HG03039 (cell line): ENCODE measurements around the gene RASAL3.

Experiments
- ATAC-seq: cut with Tn5 transposase; IDR thresholded peaks from one replicate; pipeline ENCODE4 v1.9.1; 2021; ENCODE audit warnings: mild to moderate bottlenecking, moderate library complexity; ENCODE audit not compliant: unreplicated experiment

Gene RASAL3

DNA sequence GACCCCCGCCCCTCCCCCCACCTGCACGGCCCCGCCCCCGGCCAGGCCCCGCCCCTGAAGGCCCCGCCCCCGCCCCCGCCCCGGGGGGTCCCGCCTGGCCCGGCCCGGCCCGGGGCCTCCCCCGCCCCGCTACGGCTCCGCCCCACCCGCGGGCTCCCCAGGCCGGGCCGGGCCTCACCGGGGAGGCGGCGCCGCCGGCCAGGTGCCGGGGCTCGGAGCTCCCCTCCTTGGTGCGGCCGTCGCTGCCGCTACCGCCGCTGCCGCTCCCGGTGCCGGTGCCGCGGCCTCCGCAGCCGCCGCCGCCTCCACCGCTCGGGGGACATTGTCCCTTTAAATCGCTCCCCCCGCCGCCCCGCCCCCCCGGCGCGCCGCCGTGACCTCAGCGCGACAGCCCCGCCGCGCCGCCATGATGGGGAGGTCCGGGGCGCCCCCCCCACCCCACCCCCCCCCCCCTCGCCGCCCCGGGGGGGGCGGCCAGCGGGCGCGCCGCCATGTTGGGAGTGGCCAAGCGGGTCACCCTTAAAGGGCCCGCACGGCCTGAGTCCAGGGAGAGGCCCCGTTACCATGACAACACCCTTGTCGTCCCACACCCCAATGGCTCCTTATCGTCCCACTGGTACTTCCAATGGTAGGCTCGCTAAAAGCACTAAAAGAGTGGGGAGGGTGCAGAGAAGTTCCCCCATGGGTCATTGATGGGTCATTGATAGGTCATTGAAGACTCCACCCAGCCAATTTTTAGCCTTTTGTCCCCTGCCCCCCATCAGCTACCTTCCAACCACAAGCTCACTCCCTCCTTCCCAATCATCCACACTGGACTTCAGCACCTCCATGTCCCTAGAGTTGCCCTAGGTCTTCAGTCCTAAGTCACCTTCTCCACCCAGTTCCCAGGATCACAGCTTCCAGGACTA is 14.5 kb downstream of the RASAL3 start, which contains the start of gene WIZ:
Gene WIZ (minus strand): TSS at position 337 of the 908 bp plus-strand sequence. CDS start 1,649 bp downstream, outside the sequence.
- ATAC-seq: peak; percentile 41

DNA sequence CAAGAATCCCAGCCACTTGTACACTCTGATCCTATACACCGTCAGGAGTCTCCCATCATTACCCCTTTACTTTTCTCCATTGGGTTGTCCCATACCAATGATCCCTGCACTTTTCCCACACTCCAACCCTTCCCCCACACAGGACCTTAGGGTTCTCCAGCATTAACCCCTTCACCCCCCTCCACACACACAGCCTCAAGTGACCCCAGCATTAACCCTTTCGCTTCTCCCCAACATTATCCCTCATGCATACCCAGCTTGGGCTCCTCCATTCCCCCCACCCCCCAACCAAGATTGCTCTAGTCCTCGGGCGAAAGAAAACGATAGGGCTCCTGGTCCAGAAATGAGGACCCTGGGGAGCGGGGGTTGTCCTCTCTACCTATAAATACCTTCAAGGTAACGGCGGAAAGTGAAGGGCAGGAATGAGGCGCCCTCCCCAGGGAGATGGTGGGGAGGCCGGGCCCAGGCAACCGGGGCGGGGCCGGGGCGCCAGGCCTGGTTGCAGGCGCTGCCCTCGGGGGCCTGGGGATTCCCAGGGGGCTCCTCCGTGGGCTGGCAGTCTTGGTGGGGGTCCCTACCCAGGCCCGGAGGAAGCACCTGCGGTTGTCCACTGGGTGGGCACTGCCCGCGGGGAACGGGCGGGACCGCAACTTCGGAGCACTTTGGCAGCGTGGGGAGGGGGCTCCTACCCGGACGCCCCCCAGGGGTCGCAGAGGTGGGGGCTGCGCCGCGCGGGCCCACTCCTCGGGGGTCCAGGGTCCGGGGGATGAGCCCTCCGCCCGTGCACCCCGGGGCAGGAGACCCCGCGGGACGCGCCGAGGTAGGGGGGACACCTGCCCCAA is 15.3 kb downstream of the RASAL3 start:
- ATAC-seq: no peak

DNA sequence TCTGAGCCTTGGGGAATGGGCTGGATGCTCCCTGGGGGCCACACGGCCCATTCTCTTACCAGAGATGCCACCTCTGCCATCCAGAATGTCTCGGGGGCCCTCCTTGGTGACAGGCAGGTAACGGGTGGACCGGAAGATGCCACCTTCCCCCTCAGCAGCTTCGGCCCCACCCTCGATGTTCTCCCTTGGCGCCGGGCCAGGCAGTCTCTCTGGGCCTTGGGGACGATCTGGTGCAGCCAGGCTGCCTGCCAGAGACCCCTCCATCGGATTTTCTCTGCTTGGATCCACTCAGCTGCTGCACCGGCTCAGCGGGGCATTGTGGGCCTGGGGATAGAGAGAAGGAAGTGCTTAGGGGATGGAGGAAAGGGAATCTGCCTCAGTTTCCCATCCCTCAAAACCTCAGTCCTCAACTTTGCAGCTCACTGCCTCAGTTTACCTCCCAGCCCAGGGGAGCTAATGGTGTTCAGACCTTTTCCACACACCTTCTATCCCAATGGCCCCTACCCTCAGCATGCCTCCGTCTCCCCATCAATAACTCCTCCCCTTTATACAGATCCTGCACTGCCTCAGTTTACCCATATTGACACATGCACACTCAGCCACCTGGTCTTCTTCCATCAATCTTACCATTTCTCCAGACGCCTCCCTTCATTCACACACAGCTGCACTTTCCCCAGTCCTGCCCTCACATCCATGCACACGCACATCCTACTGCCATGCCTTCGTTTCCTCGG is 16.1 kb downstream of the RASAL3 start:
- no peak for ATAC-seq

DNA sequence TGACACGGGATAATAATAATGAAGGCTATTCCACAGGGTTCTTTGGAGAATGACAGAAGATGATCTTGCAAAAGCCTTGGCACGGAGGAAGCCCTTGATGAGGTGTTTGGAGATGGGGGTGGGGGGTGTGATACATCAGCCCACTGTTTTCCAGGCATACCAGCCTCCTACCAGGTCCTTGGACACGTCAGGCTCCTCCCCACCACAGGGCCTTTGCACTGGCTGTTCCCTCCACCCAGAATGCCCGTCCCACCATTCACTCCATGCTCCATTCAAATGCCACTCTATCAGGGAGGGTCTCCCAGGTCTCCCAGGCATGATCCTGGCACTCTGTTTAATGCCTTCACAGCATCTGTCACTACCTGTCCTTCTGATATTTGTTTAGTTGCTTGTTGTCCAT is 17.3 kb downstream of the RASAL3 start:
- no peak for ATAC-seq

DNA sequence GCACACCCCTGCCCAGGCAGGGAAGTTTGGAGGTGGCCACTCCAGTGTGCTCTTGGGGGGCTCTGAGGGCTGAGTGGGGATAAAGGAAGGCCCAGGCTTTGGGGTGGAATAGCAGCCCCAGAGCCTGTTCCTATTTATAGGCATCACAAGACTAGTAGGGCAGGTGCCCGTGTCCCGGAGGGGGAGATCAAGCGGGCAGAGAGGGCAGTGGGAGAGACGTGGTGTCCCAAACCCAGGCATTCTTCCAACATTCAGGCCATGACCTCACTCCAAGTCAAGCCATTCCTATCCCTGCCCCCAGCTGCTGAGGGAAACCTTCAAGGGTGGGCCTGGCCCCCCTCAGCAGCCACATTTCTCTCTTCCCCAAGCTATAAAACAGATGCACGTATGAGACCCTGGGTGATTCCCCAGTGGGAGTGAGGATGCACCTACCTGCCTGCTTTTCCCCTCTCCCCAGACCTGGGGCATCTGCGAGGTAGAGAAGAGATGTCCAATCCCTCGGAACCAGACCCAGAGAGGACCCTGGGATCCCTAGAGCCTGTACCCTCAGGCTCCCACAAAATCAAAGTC is 18.5 kb downstream of the RASAL3 start:
- no peak for ATAC-seq

DNA sequence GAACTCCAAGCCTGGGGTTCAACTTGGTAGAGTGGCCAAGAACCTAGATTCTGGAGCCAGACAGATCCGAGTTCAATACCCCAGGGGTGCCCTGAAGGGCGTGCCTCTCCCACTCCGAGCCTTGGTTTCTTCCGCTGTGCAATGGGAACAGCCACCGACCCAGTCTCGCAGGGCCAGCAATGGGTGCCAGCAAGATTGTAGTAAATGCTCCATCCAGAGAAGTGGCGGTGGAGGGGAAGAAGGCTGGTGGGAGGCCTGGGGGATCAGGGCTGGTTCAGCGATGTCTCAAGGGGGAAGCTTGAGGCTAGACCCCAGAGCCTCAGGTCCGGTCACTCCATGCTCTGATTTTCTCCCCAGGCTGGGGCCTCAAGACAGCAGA is 19.1 kb downstream of the RASAL3 start:
- ATAC-seq: no peak

DNA sequence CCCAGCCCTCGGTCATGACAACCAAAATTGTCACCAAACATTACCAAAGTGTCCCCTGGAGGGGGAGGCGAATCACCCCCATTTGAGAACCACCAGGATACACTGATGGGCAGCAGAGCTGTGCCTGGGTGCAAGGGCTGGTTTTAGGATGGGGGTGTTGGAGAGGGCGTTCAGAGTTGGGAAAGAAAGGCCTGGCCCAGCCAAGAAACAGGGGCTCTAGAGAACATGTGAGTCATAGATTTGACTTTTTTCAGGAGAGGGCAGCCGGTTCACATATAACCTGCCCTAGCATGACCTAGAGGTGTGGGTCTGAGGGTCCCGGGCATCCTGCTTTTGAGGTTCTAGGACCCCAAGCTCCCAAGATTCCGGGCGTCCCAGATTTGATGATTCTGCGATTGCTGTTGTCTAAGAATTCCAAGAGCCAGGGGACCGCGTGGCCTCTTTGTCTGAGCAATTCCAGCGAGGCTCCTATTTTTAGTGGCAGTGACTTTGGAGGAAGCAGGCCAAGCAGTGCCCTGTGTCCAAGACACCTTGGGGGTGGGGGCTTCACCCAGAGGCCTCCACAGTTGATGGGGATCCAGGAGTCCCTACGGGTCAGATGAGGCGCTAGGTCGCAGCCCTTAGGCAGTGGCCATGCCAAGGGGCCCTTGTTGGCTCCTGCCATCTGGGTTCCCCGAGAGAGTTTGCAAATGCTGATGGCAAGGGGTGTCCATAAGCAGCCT is 19.7 kb downstream of the RASAL3 start:
- ATAC-seq: no peak

DNA sequence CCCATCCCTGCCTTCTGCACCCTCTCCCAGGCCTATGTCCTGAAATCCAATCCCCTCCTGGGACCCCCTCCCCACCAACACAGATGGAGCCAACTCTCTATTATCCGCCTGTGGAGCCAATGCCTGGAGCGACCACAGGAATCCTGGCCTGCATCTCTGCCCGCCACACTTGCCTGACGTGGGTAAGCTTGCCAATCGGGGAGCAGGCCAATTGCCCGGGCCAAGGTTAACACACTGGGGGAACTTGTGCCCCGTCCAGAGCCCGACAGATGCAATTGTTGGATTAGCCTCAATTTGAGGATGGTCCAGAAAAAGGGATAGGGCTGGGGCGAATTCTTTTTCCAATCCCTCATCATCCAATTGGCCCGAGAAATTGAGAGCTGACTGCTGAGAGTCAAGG is 20.5 kb downstream of the RASAL3 start:
- ATAC-seq: no peak

DNA sequence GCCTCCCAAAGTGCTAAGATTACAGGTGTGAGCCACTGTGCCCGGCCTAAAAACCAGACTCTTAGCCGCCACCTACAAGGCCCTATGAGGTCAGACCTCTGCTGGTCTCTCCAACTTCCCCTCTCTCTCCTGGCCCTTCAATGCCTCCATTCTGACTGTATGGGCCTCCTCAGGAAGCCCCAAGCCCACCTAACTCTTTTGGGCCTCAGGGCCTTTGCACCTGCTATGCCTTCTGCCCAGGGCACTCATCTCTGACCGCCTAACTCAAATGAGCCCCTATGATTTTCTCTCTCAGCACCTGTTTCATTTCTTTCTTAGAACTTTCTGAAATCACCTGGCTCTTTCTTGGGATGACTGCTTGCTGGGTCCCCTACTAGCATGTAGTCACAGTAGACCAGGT is 21.0 kb downstream of the RASAL3 start:
- ATAC-seq: no peak

DNA sequence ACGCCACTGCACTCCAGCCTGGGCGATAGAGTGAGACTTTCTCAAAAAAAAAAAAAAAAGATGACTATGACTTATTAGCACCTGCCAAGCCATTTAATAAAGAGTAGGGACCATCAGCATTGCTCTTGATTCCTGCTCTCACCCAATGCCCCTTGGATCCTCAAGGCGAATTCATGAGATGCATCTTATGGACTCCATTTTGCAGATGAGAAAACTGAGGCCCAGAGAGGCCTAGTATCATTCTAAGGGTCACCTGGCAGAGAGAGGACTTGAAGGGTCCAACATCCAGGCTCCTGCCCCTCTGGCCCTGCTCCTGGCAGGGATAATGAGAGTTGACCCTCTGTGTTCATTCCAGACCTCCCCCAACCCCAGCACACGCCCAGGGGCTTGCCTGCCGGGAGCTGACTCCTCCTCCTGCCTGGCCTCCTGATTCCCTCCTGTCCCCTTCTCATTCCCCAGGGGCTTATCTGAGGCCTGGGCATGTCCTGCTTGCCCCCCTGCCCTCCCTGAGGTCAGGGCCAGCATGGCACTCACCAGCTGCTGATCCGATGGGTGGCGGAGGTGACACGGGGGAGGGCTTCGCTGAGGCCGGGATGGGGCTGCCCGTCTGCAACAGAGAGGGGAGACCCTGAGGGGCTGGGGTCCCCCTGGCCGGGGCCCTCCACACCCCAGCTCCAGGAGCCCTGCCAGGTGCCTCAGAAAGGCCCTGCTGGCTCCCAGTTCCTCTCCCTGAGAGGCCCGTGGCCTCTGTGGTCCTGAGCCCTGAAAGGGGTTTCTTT is 22.0 kb downstream of the RASAL3 start:
- no peak for ATAC-seq

DNA sequence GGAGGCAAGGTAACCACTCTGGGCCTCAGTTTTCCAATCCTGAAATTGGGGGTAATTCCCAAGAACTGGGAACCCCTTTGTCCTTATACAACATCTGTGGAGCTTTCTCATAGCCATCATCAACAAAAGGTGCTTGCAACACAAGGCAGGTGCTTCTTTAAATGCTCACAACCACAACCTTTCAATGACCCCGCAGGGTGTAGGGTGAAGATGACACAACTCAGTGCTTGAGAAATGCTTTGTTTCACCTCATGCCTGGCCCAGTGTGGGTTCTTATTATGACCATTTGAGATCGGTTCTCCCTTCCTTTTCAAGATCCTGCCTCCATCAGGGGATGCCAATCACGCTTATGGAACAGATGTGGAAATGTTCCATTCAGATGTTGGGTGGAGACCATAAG is 23.0 kb downstream of the RASAL3 start:
- ATAC-seq: no peak

DNA sequence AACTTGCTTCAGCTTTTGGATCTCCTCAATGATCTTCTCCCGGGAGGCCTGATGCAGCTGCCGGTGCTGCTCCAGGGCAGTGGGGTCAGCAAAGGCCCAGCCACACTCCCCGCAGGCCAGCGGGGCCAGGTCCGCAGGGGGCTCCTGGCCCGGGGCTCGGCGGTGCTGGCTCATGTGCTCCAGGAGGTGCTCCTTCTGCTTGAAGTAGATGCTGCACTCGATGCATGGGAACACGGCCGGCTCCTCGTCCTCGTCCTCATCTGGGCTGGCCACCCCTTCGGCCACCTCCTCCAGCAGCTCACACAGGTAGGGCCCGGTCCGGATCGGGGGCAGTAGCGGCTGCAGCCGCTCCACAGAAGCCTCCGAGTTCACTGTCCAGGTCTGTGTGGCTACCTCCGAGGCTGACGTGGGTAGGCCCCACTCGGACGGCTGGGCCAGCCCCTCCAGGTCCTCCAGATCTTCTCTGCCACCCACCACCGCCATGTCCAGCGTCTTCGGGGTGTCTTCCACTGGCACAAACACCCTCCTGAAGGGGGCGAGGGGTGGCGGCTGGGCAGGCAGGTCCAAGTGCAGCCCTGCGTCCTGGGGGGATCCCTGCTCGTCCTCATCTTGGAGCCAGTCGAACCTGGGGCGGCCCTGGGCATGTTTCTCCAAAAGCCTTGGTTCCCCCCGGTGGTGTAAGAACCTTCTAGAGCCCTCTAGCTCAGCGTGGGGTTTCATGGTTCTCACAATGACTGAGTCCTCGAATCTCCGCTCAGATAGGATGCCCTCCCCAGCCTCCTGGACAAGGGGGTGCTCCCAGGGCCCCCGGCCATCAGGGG is 24.3 kb downstream of the RASAL3 start:
- no peak for ATAC-seq

DNA sequence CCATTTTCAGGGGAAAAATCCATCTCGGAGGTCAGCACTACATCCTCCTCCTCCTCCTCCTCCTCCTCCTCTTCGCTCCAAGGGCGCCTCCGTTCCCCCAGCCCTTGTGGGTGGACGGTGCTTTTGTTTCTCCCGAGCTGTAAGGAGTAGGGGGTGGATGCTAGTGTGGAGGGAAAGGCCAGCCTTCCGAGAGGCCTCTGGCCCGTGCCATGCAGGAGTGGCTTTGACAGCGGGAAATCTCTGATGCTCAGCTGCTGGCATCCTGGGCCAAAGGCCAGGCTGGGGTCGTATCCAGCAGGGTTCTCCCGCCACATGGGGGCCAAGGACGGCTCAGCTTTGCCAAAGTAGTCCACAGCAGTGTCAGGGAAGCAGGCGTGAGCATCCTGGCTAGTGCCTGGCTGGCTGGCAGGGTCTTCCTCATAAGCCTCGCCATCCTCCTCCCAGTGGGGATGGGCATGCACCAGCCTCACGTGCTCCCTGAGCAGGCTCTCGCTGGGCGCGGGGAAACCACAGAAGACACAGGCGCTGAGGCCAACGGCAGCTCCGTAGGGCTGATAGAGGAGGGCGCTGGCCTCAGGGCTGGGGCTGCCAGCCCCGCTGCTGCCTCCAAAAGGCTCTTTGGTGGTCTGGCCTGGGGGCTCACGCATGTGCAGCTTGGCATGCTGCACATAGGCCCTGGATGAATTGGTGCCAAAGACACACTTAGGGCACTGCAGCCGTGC is 25.1 kb downstream of the RASAL3 start:
- ATAC-seq: no peak

DNA sequence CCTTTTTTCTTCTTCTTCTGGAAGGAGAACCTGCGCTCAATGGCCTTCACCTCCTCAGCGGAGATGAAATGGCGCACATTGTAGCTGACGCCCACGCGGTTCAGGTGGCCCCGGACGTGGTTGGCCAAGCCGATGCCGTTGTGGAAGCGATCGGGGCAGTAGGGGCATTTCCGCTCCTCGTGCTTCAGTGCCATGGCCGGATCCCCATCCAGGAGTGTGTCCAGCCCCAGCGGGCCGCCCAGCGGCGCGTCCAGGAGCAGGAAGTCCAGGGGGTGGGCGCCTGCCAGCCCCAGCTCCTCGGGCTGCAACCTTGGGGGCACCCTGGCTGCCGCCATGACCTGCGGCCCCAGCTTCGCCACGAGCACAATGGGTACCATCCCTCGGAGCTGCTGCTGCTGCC is 25.8 kb downstream of the RASAL3 start:
- ATAC-seq: no peak

DNA sequence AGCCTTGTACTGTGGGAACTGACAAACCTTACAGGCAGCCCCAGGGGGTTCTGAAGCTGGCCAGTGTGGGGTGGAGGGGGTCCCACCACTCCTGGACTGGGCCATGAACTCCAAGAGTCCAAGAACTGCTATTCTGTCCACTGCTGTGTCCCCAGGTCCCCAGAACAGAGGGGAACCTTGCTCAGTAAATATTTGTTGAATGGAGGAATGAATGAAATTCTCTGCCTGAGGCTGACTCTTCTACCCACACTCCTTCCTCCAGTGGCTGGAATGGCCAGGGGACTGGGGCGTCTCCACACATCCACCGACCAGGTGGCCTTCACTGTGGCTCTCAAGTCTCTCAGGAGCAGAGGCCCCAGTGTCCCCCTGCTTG is 26.2 kb downstream of the RASAL3 start:
- no peak for ATAC-seq

DNA sequence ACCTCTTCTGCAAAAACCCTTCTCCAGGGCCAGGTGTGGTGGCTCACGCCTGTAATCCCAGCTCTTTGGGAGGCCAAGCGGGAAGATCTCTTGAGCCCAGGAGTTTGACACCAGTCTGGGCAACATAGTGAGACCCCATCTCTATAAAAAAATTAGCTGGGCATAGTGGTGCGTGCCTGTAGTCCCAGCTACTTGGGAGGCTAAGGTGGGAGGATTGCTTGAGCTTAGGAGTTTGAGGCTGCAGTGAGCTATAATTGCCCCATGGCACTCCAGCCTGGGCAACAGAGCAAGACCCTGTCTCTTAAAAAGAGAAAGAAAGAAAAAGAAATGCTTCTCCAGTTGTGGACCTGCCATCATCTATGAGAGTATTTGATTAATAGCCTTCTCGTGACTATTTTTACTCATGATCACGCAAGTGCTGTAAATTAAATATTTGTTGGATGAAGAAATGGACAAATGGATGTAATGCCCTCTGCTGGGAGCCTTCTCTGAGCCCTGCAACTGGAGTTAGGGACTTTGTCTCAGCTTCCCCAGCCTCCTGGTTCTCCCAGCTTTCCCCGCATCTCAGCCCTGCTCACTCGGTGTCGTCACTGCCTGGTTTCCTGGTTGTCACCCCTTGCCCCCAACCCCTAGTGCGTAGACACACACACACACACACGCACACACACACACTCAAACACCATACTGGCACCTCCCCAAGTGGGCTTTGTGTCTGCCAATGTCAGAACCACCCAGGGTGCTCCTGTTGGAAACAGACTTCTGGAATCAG is 26.8 kb downstream of the RASAL3 start:
- ATAC-seq: no peak

DNA sequence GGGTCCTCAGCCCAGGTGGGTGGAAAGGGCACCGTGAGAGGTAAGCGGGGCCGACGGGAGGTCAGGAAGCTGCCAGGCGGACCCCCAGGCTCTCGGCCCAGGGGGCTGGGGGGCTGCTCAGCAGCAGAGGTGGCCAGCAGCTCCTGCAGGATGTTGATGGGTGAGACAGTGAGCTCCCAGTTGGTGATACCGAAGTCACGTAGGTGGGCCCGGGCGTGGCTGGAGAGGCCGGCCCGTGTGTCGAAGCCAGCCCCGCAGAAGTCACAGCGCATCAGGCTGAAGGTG is 27.6 kb downstream of the RASAL3 start:
- ATAC-seq: no peak
